Activated CD4-positive, alpha-beta T cell treated with anti-CD3 and anti-CD28 coated beads, Interleukin-2, Interleukin-6, amounts not matched to agents 100 ng/mL and 50 ng/mL, durations not matched to agents 16 hours and 8 hours (primary cell): Measurements from ENCODE around the gene CBFA2T2.
"Not testable (repeated sequence)": the region's sequence is repeated elsewhere in the genome, so short reads cannot be mapped to it uniquely, and the experiment has no call there.

Experiments used
- DNase-seq: peaks from one replicate; pipeline ENCODE4 v3.0.0-alpha.2; 2020

CBFA2T2 gene

DNA sequence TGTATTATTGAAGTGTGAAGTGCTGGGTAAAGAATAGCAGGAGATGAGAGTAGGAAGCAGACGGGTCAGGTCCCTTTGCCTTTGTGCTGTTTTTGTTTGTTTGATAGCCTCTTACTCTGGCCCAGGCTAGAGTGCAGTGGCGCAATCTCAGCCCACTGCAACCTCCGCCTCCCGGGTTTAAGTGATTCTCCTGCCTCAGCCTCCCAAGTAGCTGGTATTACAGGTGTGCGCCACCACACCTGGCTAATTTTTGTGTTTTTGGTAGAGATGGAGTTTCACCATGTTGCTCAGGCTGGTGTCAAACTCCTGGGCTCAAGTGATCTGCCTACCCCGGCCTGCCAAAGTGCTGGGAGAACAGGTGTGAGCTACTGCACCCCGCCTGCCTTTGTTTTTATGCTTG lies 18.1 kb downstream of the CBFA2T2 start:
- DNase-seq: not testable (repeated sequence)

DNA sequence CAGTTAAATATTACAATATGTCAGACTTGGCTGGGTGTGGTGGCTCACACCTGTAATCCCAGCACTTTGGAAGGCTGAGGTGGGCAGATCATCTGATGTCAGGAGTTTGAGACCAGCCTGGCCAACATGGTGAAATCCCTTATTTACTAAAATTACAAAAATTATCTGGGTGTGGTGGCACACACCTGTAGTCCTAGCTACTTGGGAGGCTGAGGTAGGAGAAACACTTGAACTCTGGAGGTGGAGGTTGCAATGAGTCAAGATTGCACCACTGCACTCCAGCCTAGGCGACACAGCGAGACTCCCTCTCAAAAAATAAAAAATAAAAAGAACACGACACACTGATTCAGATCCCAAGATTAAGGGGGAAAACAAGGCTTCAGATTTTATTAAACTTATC lies 19.2 kb downstream of the CBFA2T2 start:
- not testable (repeated sequence) for DNase-seq

DNA sequence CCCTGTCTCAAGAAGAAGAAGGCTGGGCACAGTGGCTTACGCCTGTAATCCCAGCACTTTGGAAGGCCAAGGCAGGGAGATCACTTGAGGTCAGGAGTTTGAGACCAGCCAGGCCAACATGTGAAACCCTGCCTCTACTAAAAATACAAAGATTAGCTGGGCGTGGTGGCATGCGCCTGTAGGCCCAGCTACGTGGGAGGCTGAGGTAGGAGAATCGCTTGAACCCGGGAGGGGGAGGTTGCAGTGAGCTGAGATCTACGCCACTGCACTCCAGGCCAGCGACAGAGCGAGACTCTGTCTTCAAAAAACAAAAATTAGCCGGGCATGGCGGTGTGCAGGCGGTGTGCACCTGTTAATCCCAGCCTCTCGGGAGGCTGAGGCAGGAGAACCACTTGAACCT lies 22.0 kb downstream of the CBFA2T2 start:
- DNase-seq: not testable (repeated sequence)

DNA sequence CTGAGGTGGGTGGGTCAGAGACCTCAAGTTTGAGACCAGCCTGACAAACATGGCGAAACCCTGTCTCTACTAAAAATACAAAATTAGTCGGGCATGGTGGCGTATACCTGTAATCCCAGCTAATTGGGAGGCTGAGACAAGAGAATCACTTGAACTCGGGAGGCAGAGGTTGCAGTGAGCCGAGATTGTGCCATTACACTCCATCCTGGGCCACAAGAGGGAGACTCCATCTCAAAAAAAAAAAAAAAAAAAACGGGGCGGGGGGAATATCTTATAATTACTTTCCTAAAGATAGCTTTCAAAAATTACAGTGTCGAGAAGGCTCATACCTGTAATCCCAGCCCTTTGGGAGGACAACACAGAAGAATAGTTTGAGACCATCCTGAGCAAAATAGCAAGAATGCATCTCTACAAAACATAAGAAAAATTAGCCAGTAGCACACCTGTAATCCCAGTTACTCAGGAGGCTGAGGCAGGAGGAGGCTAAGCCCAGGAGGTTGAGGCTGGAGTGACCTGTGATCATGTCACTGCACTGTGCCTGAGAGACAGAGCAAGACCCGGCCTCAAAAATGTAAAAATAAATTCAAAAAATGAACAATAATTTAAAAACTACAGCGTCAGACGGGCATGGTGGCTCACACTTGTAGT lies 25.8 kb downstream of the CBFA2T2 start:
- no peak for DNase-seq

DNA sequence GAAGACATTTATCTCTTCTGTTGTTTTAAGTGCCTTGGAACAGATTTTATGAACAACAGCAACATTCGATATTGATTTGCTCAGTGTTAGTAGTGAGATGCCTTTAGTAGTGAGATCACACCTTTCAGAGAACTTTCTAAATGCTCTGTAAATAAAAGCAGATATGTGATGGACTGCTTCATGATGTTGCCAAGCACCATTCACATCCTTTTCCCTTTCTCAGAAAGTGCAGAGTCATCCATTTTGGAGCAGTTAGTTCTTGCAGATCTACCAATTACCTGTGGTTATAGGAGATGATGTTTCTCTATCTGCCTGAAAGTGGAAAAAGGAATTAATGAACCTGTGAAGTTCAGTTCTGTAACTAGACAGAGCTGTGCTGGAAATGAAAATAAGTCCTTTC lies 27.0 kb downstream of the CBFA2T2 start:
- no peak for DNase-seq

DNA sequence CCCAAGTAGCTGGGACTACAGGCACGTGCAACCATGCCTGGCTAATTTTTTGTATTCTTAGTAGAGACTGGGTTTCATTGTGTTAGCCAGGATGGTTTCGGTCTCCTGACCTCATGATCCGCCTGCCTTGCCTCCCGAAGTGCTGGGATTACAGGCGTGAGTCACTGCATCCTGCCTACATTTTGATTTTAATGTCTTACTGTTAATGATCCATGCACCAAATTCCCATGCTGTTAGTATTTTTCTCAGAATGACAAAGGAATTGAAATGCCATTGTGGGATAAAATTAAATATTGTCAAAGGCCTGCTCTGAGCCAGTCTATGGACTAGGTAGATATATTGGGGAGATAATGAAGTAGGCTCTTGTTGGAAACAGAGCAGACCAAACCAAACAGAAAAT lies 28.2 kb downstream of the CBFA2T2 start:
- no peak for DNase-seq

DNA sequence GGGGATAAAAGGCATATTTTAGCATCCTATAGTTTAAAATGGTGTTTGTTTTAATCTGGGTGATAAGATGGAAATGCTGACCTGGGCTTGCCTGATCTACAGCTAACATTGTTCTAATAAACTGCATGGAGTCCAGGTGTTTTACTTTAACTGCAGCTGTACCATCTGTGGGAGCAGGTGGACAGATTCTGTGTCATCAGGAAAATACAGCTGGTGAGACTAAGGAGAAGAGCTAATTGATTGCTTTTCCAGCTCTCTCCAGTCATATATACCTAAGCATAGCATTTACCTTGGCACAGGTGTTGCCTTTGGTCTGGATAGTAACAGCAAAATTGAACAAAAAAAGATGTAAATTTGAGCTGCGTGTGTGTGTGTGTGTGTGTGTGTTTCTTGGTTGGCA lies 31.6 kb downstream of the CBFA2T2 start:
- DNase-seq: no peak

DNA sequence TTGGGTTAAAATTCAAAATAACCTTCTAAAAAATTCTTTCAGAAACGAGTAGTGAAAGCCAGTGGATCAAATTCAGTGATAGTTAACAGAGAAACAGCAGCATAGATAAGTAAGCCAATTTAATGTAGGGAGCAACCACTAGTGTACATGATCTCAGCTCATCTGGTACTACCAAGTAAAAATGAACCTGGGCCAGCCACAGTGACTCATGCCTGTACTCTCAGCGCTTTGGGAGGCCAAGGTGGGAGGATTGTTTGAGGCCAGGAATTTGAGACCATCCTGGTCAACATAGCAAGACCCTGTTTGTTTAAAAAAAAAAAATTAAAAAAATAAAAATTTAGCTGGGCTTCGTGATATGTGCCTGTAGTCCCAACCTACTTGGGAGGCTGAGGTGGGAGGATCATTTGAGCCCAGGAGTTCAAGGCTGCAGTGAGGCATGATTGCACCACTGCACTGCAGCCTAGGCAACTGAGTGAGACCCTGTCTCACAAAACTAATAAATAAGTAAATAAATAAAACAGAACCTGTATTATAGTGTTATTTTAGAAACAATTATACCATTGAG lies 32.4 kb downstream of the CBFA2T2 start:
- DNase-seq: peak; percentile 42

DNA sequence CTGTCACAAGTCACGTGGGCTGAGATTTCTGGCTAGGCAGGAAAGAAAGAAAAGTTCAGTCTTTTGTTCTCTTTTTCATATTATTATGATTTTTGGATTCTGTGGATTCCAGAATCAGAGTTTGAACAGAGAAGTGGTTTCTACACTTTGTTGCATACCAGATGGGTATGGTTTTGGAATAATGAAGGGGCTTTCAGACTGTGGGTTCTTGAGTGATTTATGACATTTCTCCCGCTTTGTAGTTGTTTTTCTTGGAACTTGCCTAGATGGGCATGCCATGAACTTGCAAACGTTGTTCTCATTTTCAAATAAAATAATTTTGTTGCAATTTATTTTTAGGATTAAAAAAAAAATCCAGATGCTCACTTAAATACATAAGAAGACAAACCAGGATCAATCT lies 34.4 kb downstream of the CBFA2T2 start:
- DNase-seq: no peak

DNA sequence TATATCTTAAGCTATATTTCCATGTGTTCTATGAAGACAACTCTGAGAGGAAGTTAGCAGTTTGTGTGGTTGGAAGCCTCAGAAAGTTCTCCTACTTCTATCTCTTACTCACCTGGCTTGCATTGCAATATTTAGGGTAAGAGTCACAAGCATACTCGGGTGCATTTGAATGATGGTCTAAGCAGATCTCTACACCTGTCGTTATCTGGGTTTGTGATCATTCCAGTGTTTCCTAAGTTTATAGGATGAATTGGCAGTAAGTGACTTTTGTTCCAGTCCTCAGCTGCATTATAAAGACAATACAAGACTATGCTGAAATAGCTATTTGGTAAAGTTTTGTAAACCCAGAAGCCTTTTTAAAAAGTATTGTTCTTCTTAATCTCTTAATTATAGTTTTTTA lies 36.9 kb downstream of the CBFA2T2 start:
- no peak for DNase-seq

DNA sequence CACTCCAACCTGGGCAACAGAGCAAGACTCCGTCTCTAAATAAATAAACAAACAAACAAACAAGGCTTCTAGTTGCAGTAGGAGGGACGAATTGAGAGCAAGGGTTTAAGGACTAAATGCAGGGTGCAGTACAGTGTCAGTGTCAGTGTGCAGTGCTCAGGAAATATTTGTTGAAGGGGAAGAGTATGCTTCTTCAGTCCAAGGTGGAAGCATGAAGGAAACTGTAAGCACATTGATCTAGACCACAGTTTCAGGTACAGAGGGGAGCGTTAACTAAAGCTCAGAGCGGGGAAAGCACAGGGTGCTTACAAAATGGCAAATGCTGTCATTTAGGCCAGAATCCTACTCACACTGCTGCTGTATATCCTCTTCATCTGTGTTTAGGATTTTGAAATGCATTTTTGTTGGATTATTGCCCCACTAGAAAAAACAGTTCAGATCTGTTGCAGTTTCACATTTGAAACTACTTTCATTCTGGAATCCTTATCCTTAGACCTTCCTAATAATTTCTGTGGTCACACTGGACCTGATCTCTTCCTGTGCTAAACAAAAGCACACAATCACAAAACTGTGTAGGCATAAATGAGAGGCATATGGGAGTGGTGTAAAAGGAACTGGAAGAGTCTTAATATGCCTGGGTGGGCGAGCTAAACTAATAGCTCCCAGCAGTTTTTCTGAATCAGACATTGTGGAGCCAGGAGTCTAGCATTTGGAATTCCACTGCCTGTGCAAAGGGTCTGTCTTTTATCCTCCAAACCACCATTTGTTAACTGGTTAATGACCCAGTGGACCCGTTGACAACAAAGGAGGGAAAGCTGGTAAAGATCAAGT lies 41.4 kb downstream of the CBFA2T2 start:
- DNase-seq: no peak

DNA sequence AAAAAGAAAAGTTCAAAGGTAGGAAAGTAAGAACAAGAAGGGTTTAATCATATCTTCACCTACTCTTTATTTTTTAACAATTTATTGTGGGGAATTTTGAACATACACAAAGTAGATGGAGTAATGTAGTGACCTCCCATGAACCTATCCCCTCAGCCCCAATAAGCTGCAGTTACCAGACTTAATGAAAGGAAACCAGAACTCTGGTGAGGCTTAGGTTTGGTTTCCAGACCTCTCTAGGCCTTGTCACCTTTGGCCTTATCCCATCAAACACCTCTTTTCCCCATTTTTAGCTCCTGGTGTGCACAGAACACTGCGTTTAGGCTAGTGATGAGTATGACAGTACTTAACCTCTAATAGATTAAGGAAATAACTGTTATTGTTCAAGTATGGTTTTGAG lies 42.0 kb downstream of the CBFA2T2 start:
- no peak for DNase-seq

DNA sequence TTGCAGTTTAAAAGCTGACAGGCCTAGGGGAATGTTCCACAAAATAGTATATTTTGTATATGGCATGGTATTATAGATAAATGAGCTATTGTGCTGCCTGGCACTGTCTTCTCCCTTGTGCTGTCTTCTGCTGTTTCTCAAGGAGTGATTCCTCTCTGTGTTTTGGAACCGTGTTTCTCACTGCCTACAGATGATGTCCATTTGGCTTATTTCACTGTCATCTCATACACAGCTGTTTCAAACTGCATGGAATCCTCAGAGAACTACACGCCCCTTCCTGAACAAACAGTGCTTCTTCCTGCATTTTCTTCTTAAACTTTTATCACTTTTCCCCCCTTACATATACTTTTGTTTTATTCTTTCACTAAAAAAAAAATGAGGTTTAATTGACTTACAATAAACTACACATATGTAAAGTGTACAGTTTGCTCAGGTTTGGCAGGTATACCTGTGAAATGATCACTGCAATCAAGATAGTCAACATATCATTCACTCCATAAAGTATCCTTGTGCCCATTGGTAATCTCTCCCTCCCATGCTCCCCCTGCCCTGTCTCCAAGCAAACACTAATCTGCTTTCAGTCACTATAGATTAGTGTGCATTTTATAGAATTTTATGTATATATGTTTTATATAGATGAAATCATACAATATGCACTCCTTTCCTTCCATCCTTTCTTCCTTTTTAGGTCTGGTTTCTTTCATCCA lies 43.0 kb downstream of the CBFA2T2 start:
- DNase-seq: no peak

DNA sequence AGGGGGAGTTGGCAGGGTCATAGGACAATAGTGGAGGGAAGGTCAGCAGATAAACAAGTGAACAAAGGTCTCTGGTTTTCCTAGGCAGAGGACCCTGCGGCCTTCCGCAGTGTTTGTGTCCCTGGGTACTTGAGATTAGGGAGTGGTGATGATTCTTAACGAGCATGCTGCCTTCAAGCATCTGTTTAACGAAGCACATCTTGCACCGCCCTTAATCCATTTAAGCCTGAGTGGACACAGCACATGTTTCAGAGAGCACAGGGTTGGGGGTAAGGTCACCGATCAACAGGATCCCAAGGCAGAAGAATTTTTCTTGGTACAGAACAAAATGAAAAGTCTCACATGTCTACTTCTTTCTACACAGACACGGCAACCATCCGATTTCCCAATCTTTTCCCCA lies 45.8 kb downstream of the CBFA2T2 start:
- not testable (repeated sequence) for DNase-seq

DNA sequence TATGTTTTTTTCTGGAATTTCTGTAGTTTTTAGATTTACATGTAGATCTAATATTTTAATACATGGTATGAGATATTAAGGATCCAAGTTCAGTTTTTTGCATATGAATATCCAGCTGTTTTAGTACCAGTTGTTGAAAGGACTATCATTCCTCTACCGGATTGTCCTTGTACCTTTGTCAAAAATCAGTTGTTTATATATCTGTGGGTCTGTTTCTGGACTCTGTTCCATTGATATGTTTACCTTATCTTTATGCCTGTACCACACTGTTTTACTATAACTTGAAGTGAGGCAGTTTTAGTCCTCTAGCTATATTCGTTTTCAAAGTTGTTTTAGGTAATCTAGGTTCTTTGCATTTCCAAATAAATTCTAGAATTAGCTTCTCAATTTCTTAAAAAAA lies 47.7 kb downstream of the CBFA2T2 start:
- no peak for DNase-seq

DNA sequence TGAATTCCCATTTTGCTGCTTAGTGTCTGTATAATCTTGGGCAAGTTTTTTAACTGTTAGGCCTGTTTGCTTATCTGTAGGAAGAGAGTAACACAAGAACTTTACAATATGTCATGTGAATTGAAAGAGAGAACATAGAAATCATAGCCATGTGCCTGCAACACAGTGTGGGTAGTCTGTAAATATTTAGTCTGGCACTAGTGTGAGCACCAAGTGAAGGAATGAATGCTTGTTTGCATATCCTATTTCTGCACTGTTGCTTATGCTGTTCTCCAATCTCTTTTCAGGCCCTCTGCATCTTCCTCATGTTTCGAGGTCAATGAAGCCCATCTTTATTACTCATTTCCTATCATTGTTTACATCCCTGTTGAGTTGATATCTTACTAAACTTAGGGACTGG lies 49.2 kb downstream of the CBFA2T2 start:
- DNase-seq: no peak

DNA sequence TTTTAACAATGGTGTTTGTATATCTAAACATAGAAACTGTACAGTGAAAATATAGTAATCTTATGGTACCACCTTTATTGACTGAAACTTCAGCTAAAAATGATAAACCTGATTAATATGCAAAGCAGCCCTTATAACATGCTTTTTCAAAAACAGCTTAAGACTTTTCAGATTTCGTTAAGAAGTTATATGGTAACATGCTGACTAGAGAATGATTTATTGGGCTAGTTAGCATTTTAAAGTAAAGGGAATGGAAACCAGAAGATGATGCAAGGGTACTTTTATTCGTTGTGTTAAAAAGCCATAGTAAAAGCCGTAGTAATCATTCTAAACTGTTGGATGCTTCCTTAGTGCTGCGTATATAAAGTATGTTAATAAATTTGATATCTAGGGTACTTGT lies 50.5 kb downstream of the CBFA2T2 start:
- DNase-seq: no peak

DNA sequence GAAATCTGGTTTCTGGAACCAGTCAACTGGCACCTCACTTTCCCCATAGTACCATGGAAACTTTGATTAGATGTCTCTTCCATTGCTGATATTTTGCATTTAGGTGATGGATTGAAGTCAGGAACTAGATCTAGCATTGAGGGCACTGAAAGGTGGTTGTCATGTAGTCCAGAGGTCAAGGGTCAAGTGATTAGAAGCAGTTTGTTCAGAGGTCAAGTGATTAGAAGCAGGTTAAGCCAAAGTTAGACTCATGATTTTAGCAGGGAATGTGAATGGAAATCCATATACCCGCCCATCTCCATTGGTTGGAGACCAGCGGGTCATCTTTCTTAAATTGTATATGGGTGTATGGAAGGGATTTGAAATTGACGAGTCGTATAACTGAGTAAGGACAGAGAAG lies 51.2 kb downstream of the CBFA2T2 start:
- no peak for DNase-seq

DNA sequence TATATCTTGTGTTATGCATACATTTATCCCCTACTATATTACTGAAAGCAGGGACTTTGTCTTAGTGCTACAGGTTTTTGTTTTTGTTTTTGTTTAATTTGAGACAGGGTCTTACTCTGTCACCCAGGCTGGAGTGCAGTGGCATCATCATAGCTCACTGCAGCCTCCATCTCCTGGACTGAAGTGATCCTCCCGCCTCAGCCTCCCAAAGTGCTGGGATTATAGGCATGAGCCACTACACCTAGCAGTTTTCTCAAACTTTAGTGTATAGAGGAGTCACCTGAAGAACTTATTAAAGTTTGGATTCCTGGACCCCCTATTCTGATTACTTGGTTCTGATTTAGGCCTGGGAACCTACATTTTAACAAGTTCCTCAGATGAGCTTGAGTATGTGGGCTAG lies 51.9 kb downstream of the CBFA2T2 start:
- DNase-seq: no peak

DNA sequence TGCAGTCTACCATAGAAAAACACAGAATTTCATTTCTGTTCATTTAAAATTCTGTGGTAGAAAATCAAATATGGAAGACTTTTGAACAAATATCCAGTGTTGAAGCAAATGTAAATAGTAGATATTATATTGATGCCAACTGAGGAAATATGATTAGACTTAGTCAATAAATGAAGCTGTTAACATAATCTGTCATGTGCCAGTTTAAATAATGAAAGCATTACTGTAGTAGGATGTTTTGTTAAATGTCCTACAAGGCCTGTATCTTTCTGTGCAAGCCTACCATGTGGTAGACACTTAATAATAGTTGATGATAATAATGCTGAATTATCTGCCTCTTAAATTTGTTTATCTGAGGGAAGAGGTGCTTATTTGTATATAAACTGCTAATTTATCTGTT lies 55.9 kb downstream of the CBFA2T2 start:
- no peak for DNase-seq

DNA sequence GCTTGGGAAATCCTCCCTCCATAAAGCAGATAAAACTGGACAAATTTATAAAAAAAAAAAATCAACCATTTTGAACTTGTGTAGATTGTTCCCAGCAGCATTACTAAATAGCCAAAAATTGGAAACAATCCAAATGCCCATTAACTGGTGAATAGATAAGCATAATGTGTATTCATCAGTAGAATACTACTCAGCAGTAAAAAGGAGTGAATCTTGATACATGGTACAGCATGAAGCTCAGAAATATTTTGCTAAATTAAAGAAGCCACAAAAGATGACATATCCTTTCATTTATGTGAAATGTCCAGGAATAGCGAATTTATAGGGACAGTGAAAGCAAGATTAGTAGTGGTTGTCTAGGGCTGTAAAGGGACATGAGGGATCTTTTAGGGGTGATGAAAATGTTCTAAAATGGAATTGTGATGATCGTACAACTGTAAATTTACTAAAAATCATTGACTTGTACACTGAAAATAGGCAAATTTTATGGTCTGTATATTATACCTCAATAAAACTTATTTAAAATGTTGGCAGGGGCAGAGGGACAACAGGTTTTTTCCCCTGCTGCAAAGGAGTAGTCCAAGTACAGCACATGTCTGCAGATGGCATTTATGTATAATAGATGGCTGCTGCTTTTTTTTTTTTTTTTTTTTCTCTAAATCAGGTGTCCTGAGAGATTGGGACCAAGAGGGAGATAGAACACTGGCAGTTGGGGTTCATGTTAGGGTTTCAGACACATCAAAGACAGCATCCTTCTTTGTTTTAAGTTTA lies 59.5 kb downstream of the CBFA2T2 start:
- no peak for DNase-seq

DNA sequence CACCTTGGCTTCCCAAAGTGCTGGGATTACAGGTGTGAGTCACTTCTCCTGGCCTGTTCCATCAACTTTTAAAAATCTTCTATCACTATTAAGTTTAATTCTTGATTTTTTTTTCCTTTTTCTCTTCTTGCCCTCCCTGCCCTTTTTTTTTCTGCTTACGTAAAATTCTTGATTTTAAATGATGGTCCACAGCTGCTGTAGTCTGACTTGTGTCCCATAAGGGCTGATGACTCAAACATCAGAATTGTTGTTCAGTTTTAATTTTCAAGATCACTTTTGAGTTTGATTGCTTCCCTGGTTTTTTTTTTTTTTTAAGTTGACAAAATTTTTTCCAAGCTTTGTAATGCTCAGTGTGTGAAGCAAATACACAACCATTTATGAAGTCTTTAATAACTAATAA lies 61.9 kb downstream of the CBFA2T2 start:
- DNase-seq: no peak

DNA sequence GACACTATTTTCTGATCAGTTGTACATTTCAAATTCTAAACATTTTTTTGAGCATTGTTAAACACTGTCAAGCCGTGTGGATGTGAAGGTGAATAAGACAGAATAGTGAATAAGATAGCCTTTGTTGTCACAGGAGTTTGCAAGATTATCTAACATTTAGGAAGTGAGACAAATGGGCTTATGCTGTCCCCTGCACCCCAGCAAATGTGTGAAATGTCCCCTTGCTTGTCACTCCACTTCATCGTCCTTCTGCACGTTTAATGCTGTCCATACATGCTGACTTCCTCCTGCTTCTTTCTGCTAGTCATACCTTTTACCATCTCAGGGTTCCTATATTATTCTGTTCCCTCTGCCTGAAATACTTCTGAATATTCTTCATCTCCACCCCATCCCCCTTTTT lies 62.6 kb downstream of the CBFA2T2 start:
- DNase-seq: no peak
